Thyroid gland (tissue), 4 donors: ENCODE measurements around the gene ONECUT2. TPM values are rescaled to one million over a fixed set of nuclear protein-coding genes. Genes with fewer than 3 reads are reported as not detected.

Source experiments
- DNase-seq, 2 donors: peaks; one replicate each; pipeline ENCODE4 v3.0.0-alpha.2; 2019
- H3K27ac ChIP-seq, 3 donors: fragments of 200-600 bp; sonication (generic); 1 replicate in 2 of 3; 2 replicates in 1 of 3; pipeline ENCODE4 v1.5.1; 2016 to 2019; ENCODE audit warnings: mild to moderate bottlenecking in 1 of 3, moderate library complexity in 1 of 3
- H3K27me3 ChIP-seq: fragments of 200-600 bp; sonication (generic); one replicate; pipeline ENCODE4 v1.5.1; 2019
- H3K36me3 ChIP-seq, 2 donors: fragments of 200-600 bp; sonication (generic); one replicate each; pipeline ENCODE4 v1.5.1; 2016 to 2019
- H3K4me1 ChIP-seq, 2 donors: fragments of 200-600 bp; sonication (generic); one replicate each; pipeline ENCODE4 v1.5.1; 2017 to 2019
- H3K4me3 ChIP-seq, 3 donors: fragments of 200-600 bp; sonication (generic); replicated peaks in 1 of 3; 1 replicate in 2 of 3; 2 replicates in 1 of 3; pipeline ENCODE4 v1.5.1; 2016; ENCODE audit warnings: mild to moderate bottlenecking in 1 of 3
- H3K9me3 ChIP-seq: fragments of 200-600 bp; sonication (generic); one replicate; pipeline ENCODE4 v1.5.1; 2017
- POLR2A ChIP-seq, 2 donors: fragments of 450-650 bp; IDR thresholded peaks; one replicate each; pipeline ENCODE4 v1.6.1; 2017; ENCODE audit warnings: antibody characterized with exemption in 2 of 2, mild to moderate bottlenecking in 2 of 2, moderate library complexity in 1 of 2
- WGBS, 2 donors: methylation state at CpG; one replicate each; pipeline ENCODE4 v1.1.5; 2017; 5-methylcytosine and 5-hydroxymethylcytosine counted together
- intact Hi-C: fragments of 100-400 bp; cut with DNase I; formaldehyde crosslinking; loops from one replicate; pipeline ENCODE4 v1.15.1; 2023
- total RNA-seq, 4 donors: library from RNA; depleted of rRNA; stranded (reverse); fragments of >200 nt; gene quantifications; one replicate each; pipeline ENCODE4 v1.2.3, GENCODE V29; 2016
- TF ChIP-seq, protein P1 (sequence below), 6 experiments: fragments of 200-600 bp in 3 of 6; fragments of 450-650 bp in 3 of 6; sonication (generic) in 3 of 6; IDR thresholded peaks; one replicate each; pipeline ENCODE4 v1.5.1; 2016 to 2019; ENCODE audit warnings: antibody characterized with exemption in 6 of 6, mild to moderate bottlenecking in 2 of 6, inconsistent platforms in 1 of 6, moderate library complexity in 1 of 6

Gene ONECUT2
- total RNA-seq, 4 donors from 2014 or later, result under 0.01 to 0.38 (median 0.13) TPM

GRCh38 chr18:57435846-57436190 is 644 bp downstream of the ONECUT2 start:
- WGBS, 2 donors, result 4 to 12% methylated on average over 5 to 25 of the region's 44 CpGs
- TF ChIP-seq POLR2A (IDR thresholded peaks at IDR 0.05), result no peak
- TF ChIP-seq, protein P1, sequence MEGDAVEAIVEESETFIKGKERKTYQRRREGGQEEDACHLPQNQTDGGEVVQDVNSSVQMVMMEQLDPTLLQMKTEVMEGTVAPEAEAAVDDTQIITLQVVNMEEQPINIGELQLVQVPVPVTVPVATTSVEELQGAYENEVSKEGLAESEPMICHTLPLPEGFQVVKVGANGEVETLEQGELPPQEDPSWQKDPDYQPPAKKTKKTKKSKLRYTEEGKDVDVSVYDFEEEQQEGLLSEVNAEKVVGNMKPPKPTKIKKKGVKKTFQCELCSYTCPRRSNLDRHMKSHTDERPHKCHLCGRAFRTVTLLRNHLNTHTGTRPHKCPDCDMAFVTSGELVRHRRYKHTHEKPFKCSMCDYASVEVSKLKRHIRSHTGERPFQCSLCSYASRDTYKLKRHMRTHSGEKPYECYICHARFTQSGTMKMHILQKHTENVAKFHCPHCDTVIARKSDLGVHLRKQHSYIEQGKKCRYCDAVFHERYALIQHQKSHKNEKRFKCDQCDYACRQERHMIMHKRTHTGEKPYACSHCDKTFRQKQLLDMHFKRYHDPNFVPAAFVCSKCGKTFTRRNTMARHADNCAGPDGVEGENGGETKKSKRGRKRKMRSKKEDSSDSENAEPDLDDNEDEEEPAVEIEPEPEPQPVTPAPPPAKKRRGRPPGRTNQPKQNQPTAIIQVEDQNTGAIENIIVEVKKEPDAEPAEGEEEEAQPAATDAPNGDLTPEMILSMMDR (IDR thresholded peaks at IDR 0.05), result no peak
- Histone ChIP-seq H3K36me3 (no peaks in the 10 kb centered on the region), H3K27ac (no peak overlapping the region), H3K4me3 (no peak overlapping the region), H3K9me3 (no peaks in the 10 kb centered on the region), H3K27me3 (peaks cover 60% of the 10 kb centered on the region), H3K4me1 (peaks cover 33 to 60% of the 10 kb centered on the region in 2 donors)
- intact Hi-C loops, result no loop called here
- DNase-seq, result peak in 1 of 2 donors; percentile 12

GRCh38 chr18:57436191-57436964 is 1.2 kb downstream of the ONECUT2 start:
- TF ChIP-seq, protein P1 (IDR thresholded peaks at IDR 0.05), result no peak
- TF ChIP-seq POLR2A (IDR thresholded peaks at IDR 0.05), result no peak
- Histone ChIP-seq H3K9me3 (no peaks in the 10 kb centered on the region), H3K4me3 (no peak overlapping the region), H3K4me1 (peaks cover 33 to 65% of the 10 kb centered on the region in 2 donors), H3K27ac (no peak overlapping the region), H3K27me3 (peaks cover 64% of the 10 kb centered on the region), H3K36me3 (no peaks in the 10 kb centered on the region)
- DNase-seq, result no peak
- 4 to 5% methylated on average over 30 to 33 of the region's 62 CpGs for WGBS, 2 donors
- intact Hi-C loops, result no loop called here

DNA sequence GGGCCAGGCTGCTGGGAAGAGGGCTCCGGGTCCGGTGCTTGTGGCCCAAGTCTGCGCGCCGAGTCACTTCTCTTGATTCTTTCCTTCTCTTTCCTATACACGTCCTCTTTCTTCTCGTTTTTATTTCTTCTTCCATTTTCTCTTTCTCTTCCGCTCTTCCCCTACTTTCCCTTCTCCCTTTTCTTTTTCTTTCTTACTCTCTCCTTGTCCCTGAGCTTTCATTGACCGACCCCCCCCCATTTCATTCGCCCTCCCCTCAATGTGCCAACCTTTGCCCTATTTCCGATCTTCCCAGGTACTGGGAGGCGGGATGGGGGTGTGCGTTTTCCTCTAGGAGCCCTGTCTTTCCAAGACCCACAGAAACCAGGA is 1.8 kb downstream of the ONECUT2 start:
- Histone ChIP-seq H3K27ac (no peak overlapping the region), H3K4me1 (peaks cover 33 to 67% of the 10 kb centered on the region in 2 donors), H3K36me3 (no peaks in the 10 kb centered on the region), H3K4me3 (no peak overlapping the region), H3K9me3 (no peaks in the 10 kb centered on the region), H3K27me3 (peaks cover 64% of the 10 kb centered on the region)
- WGBS, 2 donors, result 7 to 8% methylated on average over 13 of the region's 13 CpGs
- intact Hi-C loops, result no loop called here
- DNase-seq, result no peak
- TF ChIP-seq, protein P1 (IDR thresholded peaks at IDR 0.05), result no peak
- no peak for TF ChIP-seq POLR2A (IDR thresholded peaks at IDR 0.05)

GRCh38 chr18:57437402-57437765 is 2.2 kb downstream of the ONECUT2 start:
- WGBS, 2 donors, result 1 to 3% methylated on average over 16 of the region's 16 CpGs
- peaks cover 33 to 67% of the 10 kb centered on the region in 2 donors for H3K4me1 ChIP-seq
- H3K9me3 ChIP-seq, result no peaks in the 10 kb centered on the region
- peaks cover 60% of the 10 kb centered on the region for H3K27me3 ChIP-seq
- H3K27ac ChIP-seq, result no peak overlapping the region
- TF ChIP-seq, protein P1 (IDR thresholded peaks at IDR 0.05), result no peak
- TF ChIP-seq POLR2A (IDR thresholded peaks at IDR 0.05), result no peak
- no peak for DNase-seq
- H3K36me3 ChIP-seq, result no peaks in the 10 kb centered on the region
- no peak overlapping the region for H3K4me3 ChIP-seq
- intact Hi-C loops, result no loop called here
